HL-60 (cell line): ENCODE data around the gene TNFRSF1B.
A peak's percentile ranks its signal among the peaks of the same experiment; 100 is the strongest.

ENCODE experiments used
- DNase-seq, 2 experiments: peaks; one replicate each; pipeline ENCODE4 v3.0.0-alpha.2; 2010 to 2020; ENCODE audit warnings: low read depth in 1 of 2, low spot score in 1 of 2
- H3K27ac ChIP-seq: fragments of 250-450 bp; sonication (Bioruptor Pico); replicated peaks from 2 replicates; pipeline ENCODE4 v1.5.1; 2020; ENCODE audit warnings: mild to moderate bottlenecking, moderate library complexity
- H3K27me3 ChIP-seq: fragments of 250-450 bp; sonication (Bioruptor Pico); 2 replicates; pipeline ENCODE4 v1.5.1; 2021; ENCODE audit warnings: mild to moderate bottlenecking, moderate library complexity; ENCODE audit not compliant: insufficient read depth, poor library complexity, severe bottlenecking
- H3K4me3 ChIP-seq: replicated peaks from 2 replicates; pipeline ENCODE4 v1.5.1; 2011; ENCODE audit warnings: mild to moderate bottlenecking, control low read depth, low read length; ENCODE audit not compliant: insufficient read depth
- CTCF ChIP-seq: IDR thresholded peaks from one replicate; pipeline ENCODE4 v1.5.1; 2011; ENCODE audit warnings: low read length, control low read depth, inconsistent platforms; ENCODE audit not compliant: insufficient read depth
- GABPA ChIP-seq: IDR thresholded peaks from 2 replicates; pipeline ENCODE4 v1.6.1; 2012; ENCODE audit warnings: low read depth
- POLR2AphosphoS5 ChIP-seq: IDR thresholded peaks from 2 replicates; pipeline ENCODE4 v1.6.1; 2012; ENCODE audit warnings: low read depth
- REST ChIP-seq: IDR thresholded peaks from 2 replicates; pipeline ENCODE4 v1.6.1; 2012; ENCODE audit warnings: low read depth; ENCODE audit not compliant: insufficient replicate concordance
- SPI1 ChIP-seq: IDR thresholded peaks from 2 replicates; pipeline ENCODE4 v1.6.1; 2012; ENCODE audit warnings: low read depth, mild to moderate bottlenecking, borderline replicate concordance

The TNFRSF1B gene

GRCh38 chr1:12177156-12177998, 10.6 kb downstream of the TNFRSF1B start:
- DNase-seq = peak in 1 of 2 experiments; percentile 41
- no peak overlapping the region for H3K4me3 ChIP-seq
- peak; percentile 36; the same call in 1 of the 2 replicates for TF ChIP-seq SPI1
- TF ChIP-seq CTCF = no peak
- peak overlapping the region; percentile 81; the same call in 1 of the 2 replicates for H3K27ac ChIP-seq
- no peaks in the 10 kb centered on the region for H3K27me3 ChIP-seq

GRCh38 chr1:12177999-12178441, 11.2 kb downstream of the TNFRSF1B start:
- no peaks in the 10 kb centered on the region for H3K27me3 ChIP-seq

GRCh38 chr1:12178511-12178910, 11.7 kb downstream of the TNFRSF1B start:
- no peak for DNase-seq
- no peak overlapping the region for H3K4me3 ChIP-seq
- peak overlapping the region; percentile 81; the same call in 1 of the 2 replicates for H3K27ac ChIP-seq
- H3K27me3 ChIP-seq = no peaks in the 10 kb centered on the region
- TF ChIP-seq GABPA = no peak

More at GRCh38 chr1:12177999-12178441, 11.2 kb downstream of the TNFRSF1B start:
- Histone ChIP-seq H3K4me3 (no peak overlapping the region), H3K27ac (peak overlapping the region; percentile 81; the same call in 1 of the 2 replicates)
- no peak for TF ChIP-seq CTCF
- no peak for TF ChIP-seq GABPA
- TF ChIP-seq SPI1 = no peak
- no peak for TF ChIP-seq POLR2AphosphoS5
- TF ChIP-seq REST = no peak
- peak; percentile 74 to 76 for DNase-seq

- DNase-seq = no peak
- no peak for TF ChIP-seq POLR2AphosphoS5
- TF ChIP-seq REST = no peak
- TF ChIP-seq CTCF = no peak
- TF ChIP-seq SPI1 = no peak
- no peak overlapping the region for H3K4me3 ChIP-seq
- no peaks in the 10 kb centered on the region for H3K27me3 ChIP-seq
- H3K27ac ChIP-seq = peak overlapping the region; percentile 81
Observed at GRCh38 chr1:12179111-12179519, 12.3 kb downstream of the TNFRSF1B start.
